HG02798 (cell line): ENCODE data around the gene ZNF609.

Experiments
- ATAC-seq: cut with Tn5 transposase; IDR thresholded peaks from one replicate; pipeline ENCODE4 v1.9.1; 2021; ENCODE audit warnings: mild to moderate bottlenecking; ENCODE audit not compliant: unreplicated experiment, poor library complexity

ZNF609 gene

GRCh38 chr15:64530472-64530871, 70.1 kb downstream of the ZNF609 start:
- ATAC-seq, result no peak

- no peak for ATAC-seq
These were observed 70.5 kb downstream of the ZNF609 start for GRCh38 chr15:64530918-64531317.

- ATAC-seq, result no peak
These were observed 72.3 kb downstream of the ZNF609 start for GRCh38 chr15:64532521-64533315.

- no peak for ATAC-seq
These were observed 75.3 kb downstream of the ZNF609 start for GRCh38 chr15:64535460-64536243.

GRCh38 chr15:64536244-64536836, 76.0 kb downstream of the ZNF609 start:
- ATAC-seq, result no peak

GRCh38 chr15:64542091-64542490, 81.7 kb downstream of the ZNF609 start:
- no peak for ATAC-seq

- ATAC-seq, result no peak
These were observed 84.1 kb downstream of the ZNF609 start for GRCh38 chr15:64544450-64544849.

- ATAC-seq, result no peak
These were observed 86.9 kb downstream of the ZNF609 start for GRCh38 chr15:64547275-64547674.

GRCh38 chr15:64548235-64548634, 87.9 kb downstream of the ZNF609 start:
- ATAC-seq, result no peak

- no peak for ATAC-seq
These were observed 89.5 kb downstream of the ZNF609 start for GRCh38 chr15:64549860-64550259.

GRCh38 chr15:64552281-64552948, 92.0 kb downstream of the ZNF609 start:
- no peak for ATAC-seq

GRCh38 chr15:64558460-64559179, 98.2 kb downstream of the ZNF609 start:
- no peak for ATAC-seq

- no peak for ATAC-seq
These were observed 98.9 kb downstream of the ZNF609 start for GRCh38 chr15:64559243-64559642.

- no peak for ATAC-seq
These were observed 100.1 kb downstream of the ZNF609 start for GRCh38 chr15:64560501-64560900.

GRCh38 chr15:64560998-64561397, 100.6 kb downstream of the ZNF609 start:
- ATAC-seq, result no peak

- no peak for ATAC-seq
These were observed 101.7 kb downstream of the ZNF609 start for GRCh38 chr15:64562003-64562640.

GRCh38 chr15:64566102-64566501, 105.7 kb downstream of the ZNF609 start:
- no peak for ATAC-seq

GRCh38 chr15:64566629-64567427, 106.5 kb downstream of the ZNF609 start:
- no peak for ATAC-seq

GRCh38 chr15:64568765-64569164, 108.4 kb downstream of the ZNF609 start:
- no peak for ATAC-seq
